Heart left ventricle (tissue), 13 donors: ENCODE data around the gene SLC31A1.

Source experiments
- POLR2A ChIP-seq, 2 donors: fragments of 450-650 bp; IDR thresholded peaks; one replicate each; pipeline ENCODE4 v1.6.1; 2017; ENCODE audit warnings: antibody characterized with exemption in 2 of 2, mild to moderate bottlenecking in 2 of 2, moderate library complexity in 2 of 2
- TF ChIP-seq, protein P1 (sequence below), 12 donors: fragments of 200-600 bp; sonication (generic) in 4 of 12; IDR thresholded peaks; one replicate each; pipeline versions ENCODE4 v1.5.0 to v1.8.0; 2018 to 2022; ENCODE audit warnings: antibody characterized with exemption in 12 of 12, mild to moderate bottlenecking in 5 of 12
- donor health status: ischemic (EF 13 %, LVEDD 7.1; RV severe dilation, severe dysfunction).
- donor health status: DM: no; HTN: yes; CAD: no.
- donor health status: DM: no; HTN: no; CAD: no.
- donor health status: ischemic (EF 25% LVEDD 6.9; RV normal size, moderate dysfunction).
- donor health status: ischemic (EF 25% LVEDD 5.7; RV mildly dilated, moderate dysfunction).
- donor health status: ischemic (EF 35%, LVEDD 5.7; RV mildly dilated, moderate dysfunction).
- donor health status: nonischemic (EF 11% LVEDD 7.7; RV severe dilation, severe dysfunction).
- donor health status: DM: yes; HTN: yes; CAD: no.
- donor health status: PGD.
- donor health status: ischemic (EF 29% LVEDD 5.4; RV normal size, mild dysfunction).
- donor health status: nonischemic (EF 23%, LVEDD 6.1; RV moderate dilation, normal function).

DNA sequence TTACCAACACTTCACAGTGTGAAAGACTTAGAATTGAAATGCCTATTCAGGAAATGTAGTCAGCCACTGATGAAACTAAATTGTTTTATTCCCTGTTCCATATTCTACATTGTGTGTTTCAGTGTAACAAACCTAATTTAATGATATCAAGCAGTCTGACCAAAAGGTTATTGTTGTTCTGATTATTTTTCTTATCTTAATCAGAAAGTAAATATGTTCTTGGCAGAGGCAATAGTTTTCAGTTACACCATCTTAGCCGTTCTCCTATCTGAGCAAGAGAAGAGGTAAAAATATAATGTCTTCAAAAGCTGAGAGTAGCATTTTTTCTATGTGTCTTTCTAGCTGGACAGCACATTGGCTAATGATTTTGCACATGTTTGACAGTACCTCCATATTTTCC, 36.9 kb downstream of the SLC31A1 start:
- TF ChIP-seq, protein P1, sequence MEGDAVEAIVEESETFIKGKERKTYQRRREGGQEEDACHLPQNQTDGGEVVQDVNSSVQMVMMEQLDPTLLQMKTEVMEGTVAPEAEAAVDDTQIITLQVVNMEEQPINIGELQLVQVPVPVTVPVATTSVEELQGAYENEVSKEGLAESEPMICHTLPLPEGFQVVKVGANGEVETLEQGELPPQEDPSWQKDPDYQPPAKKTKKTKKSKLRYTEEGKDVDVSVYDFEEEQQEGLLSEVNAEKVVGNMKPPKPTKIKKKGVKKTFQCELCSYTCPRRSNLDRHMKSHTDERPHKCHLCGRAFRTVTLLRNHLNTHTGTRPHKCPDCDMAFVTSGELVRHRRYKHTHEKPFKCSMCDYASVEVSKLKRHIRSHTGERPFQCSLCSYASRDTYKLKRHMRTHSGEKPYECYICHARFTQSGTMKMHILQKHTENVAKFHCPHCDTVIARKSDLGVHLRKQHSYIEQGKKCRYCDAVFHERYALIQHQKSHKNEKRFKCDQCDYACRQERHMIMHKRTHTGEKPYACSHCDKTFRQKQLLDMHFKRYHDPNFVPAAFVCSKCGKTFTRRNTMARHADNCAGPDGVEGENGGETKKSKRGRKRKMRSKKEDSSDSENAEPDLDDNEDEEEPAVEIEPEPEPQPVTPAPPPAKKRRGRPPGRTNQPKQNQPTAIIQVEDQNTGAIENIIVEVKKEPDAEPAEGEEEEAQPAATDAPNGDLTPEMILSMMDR (IDR thresholded peaks at IDR 0.05), result no peak
- no peak for TF ChIP-seq POLR2A (IDR thresholded peaks at IDR 0.05)
